ENCODE measurements around the gene FYN. TPM values are rescaled to one million over a fixed set of nuclear protein-coding genes. Genes with fewer than 3 reads are reported as not detected.

Gene FYN
- total and polyA plus RNA-seq, 2 of the 8 experiments (the other 6 are each of a cell fraction or from before 2014, with no cell fraction given), result 46.8 to 97.2 TPM

- Histone ChIP-seq H3K27ac (ENCODE audit: low read depth, low read length) (no peak overlapping the region), H4K5ac (ENCODE audit: insufficient read length, low read depth, low read length) (no peak overlapping the region), H2BK5ac (ENCODE audit: low read depth, low read length) (no peak overlapping the region; the same call in 1 of the 2 replicates), H3K4me2 (ENCODE audit: insufficient read depth in 1 of 2, low read depth in 2 of 2, low read length in 2 of 2) (no peak overlapping the region), H3K23me2 (ENCODE audit: low read depth, low read length) (no peaks in the 10 kb centered on the region), H3K4me1 (replicated peaks in 1 of 4; ENCODE audit: control insufficient read depth in 3 of 4, insufficient read depth in 4 of 4, low read length in 3 of 4) (no peaks in the 10 kb centered on the region; a peak in 1 of 7 replicates), H2AK5ac (ENCODE audit: low read depth, low read length) (no peak overlapping the region), H3K18ac (ENCODE audit: extremely low read depth, low read length) (no peak overlapping the region), H3K4me3 (ENCODE audit: extremely low read depth in 1 of 4, insufficient read depth in 2 of 4, low read depth in 3 of 4, low read length in 4 of 4) (no peak overlapping the region), H4K91ac (replicated peaks; ENCODE audit: insufficient read length, low read length) (no peak overlapping the region), H4K8ac (ENCODE audit: extremely low read depth, insufficient read depth, low read length) (no peak overlapping the region), H3K9ac (replicated peaks in 1 of 4; ENCODE audit: extremely low read depth in 1 of 4, low read depth in 3 of 4, low read length in 3 of 4) (no peak overlapping the region), H3K36me3 (ENCODE audit: control insufficient read depth in 2 of 4, insufficient read depth in 4 of 4, low read length in 3 of 4) (no peaks in the 10 kb centered on the region), H3K79me1 (ENCODE audit: low read depth, low read length) (peaks cover 4% of the 10 kb centered on the region; the same call in 1 of the 2 replicates), H3K9me3 (ENCODE audit: insufficient read depth in 2 of 2, low read depth in 1 of 2, low read length in 1 of 2) (no peaks in the 10 kb centered on the region; a peak in 1 of 4 replicates), H2BK15ac (ENCODE audit: low read length) (no peak overlapping the region), H2AFZ (ENCODE audit: low read length) (no peak overlapping the region), H3K56ac (replicated peaks; ENCODE audit: insufficient read length, low read depth, low read length) (no peak overlapping the region), H3K4ac (replicated peaks; ENCODE audit: insufficient read length, low read depth, low read length) (no peak overlapping the region), H3K14ac (ENCODE audit: insufficient read length) (no peak overlapping the region), H2BK12ac (ENCODE audit: low read depth, low read length) (no peak overlapping the region), H3K23ac (ENCODE audit: insufficient read length) (no peak overlapping the region), H2BK120ac (replicated peaks; ENCODE audit: low read depth, low read length) (no peak overlapping the region), H3K27me3 (replicated peaks in 1 of 4; ENCODE audit: control insufficient read depth in 3 of 4, extremely low read depth in 1 of 4, insufficient read depth in 3 of 4, low read length in 3 of 4) (no peaks in the 10 kb centered on the region), H4K20me1 (replicated peaks in 1 of 2; ENCODE audit: control insufficient read depth in 1 of 2, insufficient read depth in 2 of 2, low read length in 2 of 2) (no peaks in the 10 kb centered on the region), H2BK20ac (ENCODE audit: low read length) (no peak overlapping the region), H3K79me2 (ENCODE audit: control insufficient read depth in 1 of 2, insufficient read depth in 2 of 2, low read length in 2 of 2) (peaks cover 0 to 4% of the 10 kb centered on the region in 2 experiments; a peak in 2 of 4 replicates)
- ChIA-PET CTCF (ENCODE audit: partially characterized antibody) (interaction anchor here (1.3 to 7.1 kb wide), 3 partner anchors 8 to 16 kb away, joined by 3 to 33 read pairs (median 22); no protein-coding TSS in a partner anchor), POLR2A (ENCODE audit: partially characterized antibody) (no interaction called here)
- 91% methylated on average over 2 of the region's 2 CpGs; no CpG with 5 or more reads in 1 of the 2 experiments for WGBS, 2 experiments (ENCODE audit: extremely low coverage in 1 of 2, insufficient coverage in 1 of 2, insufficient read length in 1 of 2, insufficient replicate concordance in 2 of 2, low coverage in 1 of 2, low lambda C conversion rate in 2 of 2, missing lambda C conversion rate in 1 of 2)
- no peak for FAIRE-seq
- DNase-seq (ENCODE audit: low read depth in 1 of 2, low spot score in 2 of 2), result no peak
- no peak for TF ChIP-seq MAFK (IDR thresholded peaks at IDR 0.05; ENCODE audit: low read depth, low read length)
Measured at GRCh38 chr6:111738631-111739030, 134.6 kb downstream of the FYN start.
